Left lung (tissue), 10 donors: ENCODE measurements around the gene SLC10A4. TPM values are rescaled to one million over a fixed set of nuclear protein-coding genes. Genes with fewer than 3 reads are reported as not detected.
"Not testable (repeated sequence)": the region's sequence is repeated elsewhere in the genome, so short reads cannot be mapped to it uniquely, and the experiment has no call there.

Experiments
- ATAC-seq: fragments of 200-7000 bp; cut with Tn5 transposase; one replicate; pipeline ENCODE4 v1.9.1; 2020; ENCODE audit warnings: moderate library complexity
- DNase-seq, 4 donors: peaks; one replicate each; pipeline ENCODE4 v3.0.0-alpha.2; 2013 to 2020
- H3K27ac ChIP-seq, 2 donors: fragments of 200-600 bp; sonication (generic) in 1 of 2; one replicate each; pipeline versions ENCODE4 v1.5.0 to v1.8.0; 2020 to 2021
- H3K27me3 ChIP-seq, 2 donors: fragments of 200-600 bp; sonication (generic) in 1 of 2; one replicate each; pipeline versions ENCODE4 v1.5.0 to v1.8.0; 2020 to 2021
- H3K36me3 ChIP-seq, 2 donors: fragments of 200-600 bp; sonication (generic) in 1 of 2; one replicate each; pipeline versions ENCODE4 v1.5.0 to v1.8.0; 2020 to 2021
- H3K4me1 ChIP-seq, 2 donors: fragments of 200-600 bp; one replicate each; pipeline ENCODE4 v1.8.0; 2021
- H3K4me3 ChIP-seq, 2 donors: fragments of 200-600 bp; sonication (generic) in 1 of 2; one replicate each; pipeline versions ENCODE4 v1.5.0 to v1.8.0; 2020 to 2021; ENCODE audit warnings: mild to moderate bottlenecking in 1 of 2
- H3K9me3 ChIP-seq, 2 donors: fragments of 200-600 bp; sonication (generic) in 1 of 2; one replicate each; pipeline versions ENCODE4 v1.5.0 to v1.8.0; 2020 to 2021
- CTCF ChIP-seq, 2 donors: fragments of 200-600 bp; sonication (generic) in 1 of 2; IDR thresholded peaks; one replicate each; pipeline versions ENCODE4 v1.5.0 to v1.8.0; 2021; ENCODE audit warnings: antibody characterized with exemption in 2 of 2
- intact Hi-C, 2 donors: fragments of 100-400 bp; cut with DNase I; formaldehyde crosslinking; loops; one replicate each; pipeline versions ENCODE4 v1.11.2 to v1.14.2; 2022
- polyA plus RNA-seq, 6 donors: library from polyadenylated mRNA; unstranded; fragments of 120-200 nt; gene quantifications; one replicate each; pipeline ENCODE4 v1.2.1, GENCODE V29; 2013; ENCODE audit not compliant: insufficient read length in 6 of 6
- total RNA-seq, 2 donors: library from RNA; stranded (reverse); fragmentation: NEBNext Ultra II Directional; extraction: Animal tissue kit (Norgen Biotek cat#: 25700); gene quantifications; one replicate each; pipeline ENCODE4 v1.2.1, GENCODE V29; 2021
- donor health status: DM: no; HTN: yes; CAD: no.
- donor health status: DM: no; HTN: no; CAD: no.

SLC10A4 gene
- total and polyA plus RNA-seq, 8 donors: 0.31 to 0.84 (median 0.39) TPM

- intact Hi-C loops: no loop called here
- no peak for DNase-seq
Measured at GRCh38 chr4:48446642-48447041, 36.5 kb upstream of the SLC10A4 start.

GRCh38 chr4:48449151-48449550 lies 34.0 kb upstream of the SLC10A4 start:
- ATAC-seq (no peak), DNase-seq (no peak)
- Histone ChIP-seq H3K4me1 (no peaks in the 10 kb centered on the region), H3K9me3 (no peaks in the 10 kb centered on the region), H3K36me3 (no peaks in the 10 kb centered on the region), H3K27me3 (no peaks in the 10 kb centered on the region), H3K4me3 (no peak overlapping the region), H3K27ac (no peak overlapping the region)
- no peak for TF ChIP-seq CTCF (IDR thresholded peaks at IDR 0.05)
- intact Hi-C loops: no loop called here

More at GRCh38 chr4:48446642-48447041, 36.5 kb upstream of the SLC10A4 start:
- Histone ChIP-seq H3K27me3 (no peaks in the 10 kb centered on the region), H3K4me1 (no peaks in the 10 kb centered on the region), H3K4me3 (no peak overlapping the region), H3K36me3 (no peaks in the 10 kb centered on the region), H3K27ac (no peak overlapping the region), H3K9me3 (no peaks in the 10 kb centered on the region)
- no peak for ATAC-seq
- no peak for TF ChIP-seq CTCF (IDR thresholded peaks at IDR 0.05)

GRCh38 chr4:48450740-48451139 lies 32.4 kb upstream of the SLC10A4 start:
- ATAC-seq: no peak

GRCh38 chr4:48451656-48452055 lies 31.5 kb upstream of the SLC10A4 start:
- DNase-seq, H3K27ac ChIP-seq, H3K9me3 ChIP-seq, ATAC-seq, intact Hi-C loops, H3K4me1 ChIP-seq, H3K4me3 ChIP-seq, H3K36me3 ChIP-seq, H3K27me3 ChIP-seq: not testable (repeated sequence)

More at GRCh38 chr4:48450740-48451139, 32.4 kb upstream of the SLC10A4 start:
- Histone ChIP-seq H3K27ac (no peak overlapping the region), H3K27me3 (no peaks in the 10 kb centered on the region), H3K4me3 (no peak overlapping the region), H3K9me3 (no peaks in the 10 kb centered on the region), H3K4me1 (no peaks in the 10 kb centered on the region), H3K36me3 (no peaks in the 10 kb centered on the region)
- no peak for TF ChIP-seq CTCF (IDR thresholded peaks at IDR 0.05)
- no peak for DNase-seq
- intact Hi-C loops: no loop called here

DNA sequence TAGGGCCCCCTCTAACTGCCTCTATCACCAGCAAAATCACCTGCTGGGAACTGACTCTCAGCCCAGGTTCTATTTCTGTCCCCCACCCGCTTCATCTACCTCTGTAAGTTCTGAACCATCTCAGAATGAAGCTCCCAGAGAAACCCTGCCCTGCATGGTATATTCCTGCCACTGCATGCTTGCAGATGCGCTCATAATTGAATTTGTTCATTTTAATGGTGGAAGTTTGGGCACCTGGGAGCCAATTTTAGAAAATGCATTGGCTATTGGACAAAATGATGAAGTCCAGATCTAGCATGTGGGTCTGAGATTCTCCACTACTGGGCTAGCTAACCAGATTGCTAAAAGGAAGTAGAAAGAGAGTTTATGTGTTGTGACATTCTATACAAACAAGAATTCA lies 28.6 kb upstream of the SLC10A4 start:
- no peaks in the 10 kb centered on the region for H3K27me3 ChIP-seq
- no peaks in the 10 kb centered on the region for H3K4me1 ChIP-seq
- ATAC-seq: no peak
- H3K27ac ChIP-seq: no peak overlapping the region
- intact Hi-C loops: no loop called here
- H3K9me3 ChIP-seq: no peaks in the 10 kb centered on the region
- no peaks in the 10 kb centered on the region for H3K36me3 ChIP-seq
- no peak overlapping the region for H3K4me3 ChIP-seq
- no peak for TF ChIP-seq CTCF (IDR thresholded peaks at IDR 0.05)
- DNase-seq: no peak

DNA sequence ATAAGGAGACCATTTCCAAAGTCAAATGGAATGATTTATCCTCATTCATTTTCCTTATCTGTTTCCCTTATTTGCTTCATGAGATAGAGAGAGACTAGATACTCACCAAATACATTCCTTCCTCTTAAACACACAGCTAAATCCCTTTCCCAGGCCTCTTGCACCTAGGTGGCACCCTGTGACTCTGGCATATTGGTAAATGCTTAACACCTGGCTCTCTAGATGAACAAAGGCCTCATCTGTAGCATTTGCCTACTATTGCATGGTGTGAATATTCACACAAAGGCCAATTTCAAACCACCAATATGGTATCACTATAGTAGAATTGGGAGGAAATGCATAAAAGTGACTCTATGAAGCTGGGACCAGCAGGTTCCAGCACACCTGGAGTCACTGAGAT lies 22.1 kb upstream of the SLC10A4 start:
- Histone ChIP-seq H3K36me3 (no peaks in the 10 kb centered on the region), H3K27me3 (no peaks in the 10 kb centered on the region), H3K4me3 (no peak overlapping the region), H3K4me1 (no peaks in the 10 kb centered on the region), H3K27ac (no peak overlapping the region), H3K9me3 (peaks cover 0 to 5% of the 10 kb centered on the region in 2 donors)
- intact Hi-C loops: no loop called here
- ATAC-seq: no peak
- DNase-seq: no peak
- no peak for TF ChIP-seq CTCF (IDR thresholded peaks at IDR 0.05)
